Stimulated activated CD8-positive, alpha-beta memory T cell treated with anti-CD3 and anti-CD28 coated beads, Interleukin-15, amount 100 ng/mL, for 24 hours (primary cell): ENCODE results near the gene SLC44A4.
"Not testable (repeated sequence)": the region's sequence is repeated elsewhere in the genome, so short reads cannot be mapped to it uniquely, and the experiment has no call there.

Experiments used
- DNase-seq: peaks from one replicate; pipeline ENCODE4 v3.0.0-alpha.2; 2020; ENCODE audit warnings: low read depth

The SLC44A4 gene

DNA sequence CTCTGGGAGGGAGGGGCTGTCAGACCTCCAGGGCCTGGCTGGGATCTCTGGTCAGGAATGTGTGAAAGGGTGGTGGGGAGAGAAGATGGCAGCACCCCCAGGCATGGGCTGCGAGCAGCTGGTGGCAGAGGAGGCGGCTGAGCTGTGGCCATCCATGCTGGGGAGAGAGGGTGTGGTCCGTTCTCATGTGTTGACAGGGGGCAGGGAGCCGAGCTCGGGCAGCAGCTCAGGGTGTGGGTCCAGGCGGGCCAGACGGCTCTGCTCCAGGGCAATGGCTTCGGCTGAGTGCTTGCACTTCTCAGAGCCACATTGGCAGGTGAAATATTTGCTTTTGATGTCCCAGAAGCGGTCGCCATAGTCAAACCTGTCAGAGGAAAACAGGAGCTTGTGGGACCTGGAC, 1.1 kb upstream of the SLC44A4 start:
- no peak for DNase-seq

DNA sequence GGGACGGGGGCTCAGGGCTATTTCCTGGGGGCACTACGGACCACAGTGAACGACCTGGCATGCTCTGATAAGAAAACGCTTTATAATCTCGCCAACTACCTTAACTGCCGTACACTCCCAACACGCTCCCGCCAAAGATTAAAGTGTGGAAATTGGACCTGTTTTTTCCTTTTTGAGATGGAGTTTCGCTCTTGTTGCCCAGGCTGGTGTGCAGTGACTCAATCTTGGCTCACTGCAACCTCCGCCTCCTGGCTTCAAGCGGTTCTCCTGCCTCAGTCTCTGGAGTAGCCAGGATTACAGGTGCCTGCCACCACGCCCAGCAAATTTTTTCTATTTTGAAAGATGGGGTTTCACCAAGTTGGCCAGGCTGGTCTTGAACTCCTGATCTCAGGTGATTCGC, 346 bp upstream of the SLC44A4 start:
- no peak for DNase-seq

- no peak for DNase-seq
Measured at GRCh38 chr6:31878222-31878621, 575 bp downstream of the SLC44A4 start.

DNA sequence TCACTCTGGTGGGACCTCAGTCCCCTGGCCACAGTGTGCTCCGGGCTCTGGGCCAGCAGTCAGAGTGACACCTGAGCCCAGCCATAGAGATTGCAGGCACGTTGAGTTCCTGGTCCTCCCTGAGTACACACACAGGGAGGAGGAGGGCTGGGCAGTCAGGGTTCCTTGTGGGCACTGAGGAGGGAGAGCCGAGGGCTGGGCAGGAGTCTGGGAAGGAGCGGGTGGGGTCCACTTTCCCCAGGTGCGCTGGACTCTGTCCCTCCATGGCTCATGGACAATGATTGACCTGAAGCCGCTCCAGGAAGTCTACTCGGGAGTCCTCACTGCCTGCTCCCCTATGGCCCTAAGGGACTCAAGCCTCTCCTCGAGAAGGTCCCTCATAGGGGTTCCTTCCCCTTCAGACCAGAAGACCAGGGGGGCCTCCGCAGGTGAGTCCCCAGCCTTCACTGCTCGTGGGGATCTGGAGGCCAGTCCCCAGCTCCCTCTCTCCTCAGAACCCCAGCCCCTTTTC, 1.1 kb downstream of the SLC44A4 start:
- DNase-seq = no peak

DNA sequence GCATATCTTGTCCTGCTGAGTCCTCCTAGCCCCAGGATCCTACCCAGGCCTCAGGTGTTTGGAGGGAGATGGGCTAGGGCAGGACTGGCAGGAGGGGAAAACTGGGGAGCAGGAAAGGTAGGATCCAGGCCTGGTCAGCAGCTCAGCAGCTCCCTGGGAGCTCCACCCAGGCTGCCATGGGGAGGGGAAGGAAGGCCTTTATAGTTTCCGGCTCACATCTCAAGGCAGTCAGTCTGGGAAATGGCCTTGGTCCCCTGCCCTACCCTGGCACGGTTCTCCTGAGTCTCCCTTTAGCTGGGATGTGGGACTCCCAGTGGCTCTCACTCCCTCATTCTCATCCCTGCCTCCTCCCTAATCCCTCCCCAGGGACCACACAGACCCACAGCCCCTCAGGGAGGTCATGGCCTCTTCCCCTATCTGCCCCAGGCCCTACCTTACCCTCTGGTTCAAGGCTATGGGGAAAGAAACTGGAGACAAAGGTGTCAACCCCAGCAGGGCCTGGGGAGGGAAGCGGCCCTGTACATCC, 1.6 kb downstream of the SLC44A4 start:
- DNase-seq = no peak

GRCh38 chr6:31876357-31876756, 2.4 kb downstream of the SLC44A4 start:
- DNase-seq = no peak

- DNase-seq = no peak
Measured at GRCh38 chr6:31875877-31876276, 2.9 kb downstream of the SLC44A4 start.

DNA sequence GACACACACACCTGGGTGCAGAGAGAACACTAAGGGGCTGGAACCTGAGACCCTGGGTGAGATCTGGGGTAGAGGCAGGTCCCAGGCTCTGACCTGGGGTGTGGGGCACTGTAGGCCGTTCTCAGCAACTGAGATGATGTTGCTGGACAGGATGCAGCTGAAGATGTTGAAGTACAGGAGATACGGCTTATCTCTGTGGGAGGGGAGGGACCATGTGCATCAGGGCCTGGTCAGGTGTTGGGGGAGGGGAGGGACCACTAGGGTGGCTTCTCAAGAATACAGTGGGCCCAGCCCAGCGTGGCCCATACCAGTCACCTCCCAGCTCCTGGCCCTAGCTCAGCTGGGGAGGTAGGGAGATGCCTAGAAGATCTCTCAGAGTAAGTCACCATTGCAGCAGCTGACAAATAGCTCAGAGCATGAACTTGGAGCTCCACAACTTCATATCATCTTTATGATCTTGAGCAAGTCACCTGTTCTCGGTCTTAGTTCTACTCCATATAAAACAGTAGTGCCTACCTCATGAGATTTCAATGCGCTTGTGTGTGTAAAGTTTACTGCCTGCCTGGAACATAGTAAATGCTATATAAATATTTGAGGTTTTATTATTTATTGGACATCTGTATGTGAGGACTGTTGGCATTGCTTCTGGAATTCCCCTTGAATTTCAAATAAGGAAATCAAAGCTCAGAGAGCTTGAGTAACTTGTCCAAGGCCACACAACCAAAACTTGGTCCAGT, 3.8 kb downstream of the SLC44A4 start:
- DNase-seq = no peak

GRCh38 chr6:31874084-31874670, 4.6 kb downstream of the SLC44A4 start:
- DNase-seq = no peak

DNA sequence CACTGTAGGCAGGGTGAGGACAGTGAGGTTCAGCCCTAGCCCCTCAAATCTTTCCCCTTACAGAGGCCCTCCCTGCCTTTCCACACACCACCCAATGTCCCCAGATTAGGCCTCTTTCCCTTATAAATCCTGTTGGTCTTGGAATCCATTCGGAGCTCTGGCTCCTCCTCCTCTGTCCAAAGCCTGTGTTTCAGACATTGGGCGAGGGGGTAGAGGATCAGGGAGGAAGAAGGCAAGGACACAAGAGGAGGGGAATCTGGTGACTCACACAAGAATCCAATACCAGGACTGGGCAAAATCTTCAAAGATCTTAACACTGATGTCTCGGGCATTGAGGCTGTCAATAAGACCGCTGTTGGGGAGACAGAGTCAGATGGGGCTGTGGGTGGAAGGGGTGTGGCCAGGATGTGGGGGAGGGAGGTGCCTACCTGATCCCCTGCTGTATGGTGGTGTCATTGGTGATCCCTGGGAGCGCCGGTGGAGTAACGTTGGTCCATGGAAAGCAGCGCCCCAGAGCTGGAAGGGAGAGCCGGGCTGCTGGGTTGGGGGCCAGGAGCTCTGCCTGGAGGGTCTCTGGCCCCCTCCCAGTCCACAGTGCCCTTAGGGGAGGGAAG, 7.6 kb downstream of the SLC44A4 start:
- no peak for DNase-seq

- DNase-seq = no peak
Measured at GRCh38 chr6:31870385-31870921, 8.3 kb downstream of the SLC44A4 start.

DNA sequence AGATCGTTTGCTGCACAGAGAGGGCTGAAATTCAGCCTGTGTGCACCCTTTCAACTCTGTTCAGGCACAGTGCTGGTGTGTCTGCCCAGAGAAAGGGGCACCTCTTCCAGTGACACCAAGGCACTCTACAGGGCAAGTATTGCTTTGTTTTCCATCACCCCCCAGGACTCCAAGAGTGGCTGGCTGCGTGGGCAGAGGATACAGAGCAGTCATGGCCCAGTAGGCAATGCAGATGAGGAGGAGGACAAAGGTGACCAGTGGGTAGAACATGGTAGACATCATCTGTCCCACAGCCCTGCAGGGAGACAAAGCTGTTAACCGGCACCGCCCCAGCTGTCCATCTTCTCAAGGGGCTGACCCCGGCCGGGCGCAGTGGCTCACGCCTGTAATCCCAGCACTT, 9.5 kb downstream of the SLC44A4 start:
- DNase-seq = no peak

GRCh38 chr6:31868658-31868971, 10.2 kb downstream of the SLC44A4 start:
- not testable (repeated sequence) for DNase-seq

DNA sequence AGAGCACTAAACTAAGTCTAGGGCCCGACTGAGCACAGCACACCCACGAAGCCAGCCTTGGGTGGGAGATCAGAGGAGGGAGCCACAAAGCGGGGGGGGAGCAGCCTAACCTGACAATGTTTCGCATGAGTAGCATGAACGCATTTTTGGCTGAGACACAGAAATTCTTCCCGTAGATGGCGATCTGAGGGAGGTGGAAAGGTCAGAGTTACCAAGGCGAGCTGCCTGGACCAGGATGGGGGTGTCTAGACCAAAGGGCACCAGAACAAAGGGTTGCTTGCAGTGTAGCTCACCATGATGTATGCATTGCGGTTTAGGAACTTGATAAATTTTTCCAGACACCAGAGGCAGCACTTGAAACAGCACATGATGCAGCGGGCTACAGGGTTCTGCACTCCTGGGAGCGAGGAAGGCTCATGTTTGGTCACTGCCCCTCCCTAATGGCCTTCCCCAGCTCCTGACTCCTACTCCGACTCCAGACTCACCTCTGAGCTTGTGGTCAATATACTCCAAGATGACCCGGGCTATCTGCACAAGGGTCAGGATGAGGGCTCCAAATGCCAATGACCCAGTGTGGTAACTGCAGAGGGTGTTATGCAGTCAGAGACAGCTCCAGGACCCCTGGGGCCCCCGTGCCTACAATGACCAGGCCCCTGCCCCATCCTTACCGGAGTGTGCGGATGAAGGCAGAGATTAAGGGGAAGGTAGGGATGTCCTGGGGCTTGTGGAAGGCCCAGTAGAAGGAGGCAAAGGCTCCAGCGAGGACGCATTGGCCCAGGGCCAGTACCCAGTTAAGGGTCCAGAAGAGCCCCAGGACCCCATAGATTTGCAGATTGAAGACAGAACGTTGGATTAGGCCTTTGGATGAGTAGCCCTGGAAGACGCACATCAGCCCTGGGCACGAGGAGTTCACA, 13.3 kb downstream of the SLC44A4 start:
- DNase-seq = no peak

GRCh38 chr6:31864818-31865204, 14.0 kb downstream of the SLC44A4 start:
- no peak for DNase-seq

- DNase-seq = not testable (repeated sequence)
Measured at GRCh38 chr6:31864123-31864562, 14.7 kb downstream of the SLC44A4 start.

GRCh38 chr6:31862344-31863235, 16.2 kb downstream of the SLC44A4 start, which contains the start of gene NEU1:
TSS of gene NEU1 (minus strand) at chr6:31862821. CDS start at chr6:31862776, 45 bp downstream.
- DNase-seq = peak; percentile 94

DNA sequence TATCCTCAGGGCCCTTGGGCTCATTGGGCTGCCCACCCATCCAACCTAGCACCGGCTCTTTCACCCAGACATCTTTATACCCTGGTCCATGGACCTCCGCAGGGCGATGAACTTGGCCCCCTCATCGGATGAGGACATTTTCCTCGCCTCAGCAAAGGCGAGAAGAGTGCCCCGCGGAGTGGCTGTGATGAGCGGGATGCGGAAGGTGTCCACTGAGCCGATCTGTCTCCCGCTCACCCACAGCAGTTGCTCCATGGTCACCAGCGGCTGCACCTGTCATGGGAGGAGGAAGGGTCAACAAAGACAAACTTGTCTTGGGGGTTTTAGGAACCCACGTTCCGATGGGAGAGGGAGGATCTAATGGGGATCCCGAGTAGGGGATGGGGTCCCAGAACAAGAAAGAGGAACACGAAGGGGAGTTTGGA, 16.9 kb downstream of the SLC44A4 start:
- no peak for DNase-seq

DNA sequence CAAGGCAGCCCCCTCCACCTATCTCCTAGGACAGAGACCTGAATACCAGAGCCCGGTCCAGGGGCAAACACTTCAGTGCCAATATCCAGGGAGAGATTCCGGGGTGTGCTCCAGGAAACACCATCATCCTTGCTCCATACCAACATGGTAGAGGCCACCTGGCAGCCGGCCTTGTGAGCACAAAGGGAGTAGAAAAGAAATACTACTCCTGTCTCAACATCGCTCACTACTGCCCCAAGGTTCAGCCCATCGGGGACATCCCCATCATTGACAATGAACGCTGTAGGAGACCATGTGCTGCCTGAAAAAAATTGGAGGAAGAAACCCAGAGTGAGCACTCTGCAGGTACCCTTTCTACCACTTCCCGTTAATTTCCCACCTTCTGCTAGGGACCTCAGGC, 17.6 kb downstream of the SLC44A4 start:
- DNase-seq = no peak

DNA sequence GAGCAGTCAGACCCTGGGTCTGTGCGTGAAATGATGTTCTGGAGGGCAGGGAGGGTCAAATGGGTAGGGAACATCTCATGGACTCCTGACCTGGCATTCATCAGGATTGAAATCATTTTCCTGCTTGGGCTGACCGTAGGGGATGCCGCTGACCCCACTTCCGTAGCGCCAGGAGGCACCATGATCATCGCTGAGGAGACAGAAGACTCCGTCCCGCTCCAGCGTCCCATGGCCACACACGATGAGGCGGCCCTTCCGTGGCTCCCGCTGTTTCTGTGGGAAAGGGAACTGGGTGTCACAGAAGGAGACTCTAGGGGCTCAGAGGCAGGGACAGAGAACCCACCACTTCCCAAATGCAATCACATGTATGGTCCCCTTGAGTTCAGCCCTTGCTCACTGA, 18.4 kb downstream of the SLC44A4 start:
- DNase-seq = no peak

DNA sequence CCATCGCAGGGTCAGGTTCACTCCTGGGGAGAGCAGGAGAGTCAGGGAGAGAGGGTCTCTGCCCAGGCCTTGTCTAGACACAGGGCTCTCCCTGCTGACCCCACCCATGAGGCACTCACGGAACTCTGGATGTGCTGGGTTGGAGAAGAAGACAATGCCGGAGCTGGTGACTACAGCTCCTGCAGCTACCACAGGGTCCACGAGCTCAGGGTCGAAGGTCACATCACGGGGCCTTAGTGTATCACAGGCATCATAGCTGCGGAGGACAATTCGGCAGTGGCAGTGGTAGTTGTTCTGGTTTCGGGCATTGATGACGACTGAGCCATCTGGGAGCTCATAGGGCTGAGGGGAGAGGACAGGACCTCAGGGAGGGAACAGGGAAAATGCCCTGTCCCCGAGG, 18.9 kb downstream of the SLC44A4 start:
- no peak for DNase-seq
